HK-2 (cell line): ENCODE results near the gene ADORA1.

Source experiments
- DNase-seq: peaks from one replicate; pipeline ENCODE4 v3.0.0-alpha.2; 2018; ENCODE audit not compliant: unreplicated experiment

The ADORA1 gene

GRCh38 chr1:203140743-203141520 lies 13.4 kb downstream of the ADORA1 start:
- no peak for DNase-seq

GRCh38 chr1:203142124-203142523 lies 14.6 kb downstream of the ADORA1 start:
- DNase-seq = no peak

GRCh38 chr1:203142684-203143408 lies 15.3 kb downstream of the ADORA1 start:
- no peak for DNase-seq

GRCh38 chr1:203143641-203144040 lies 16.1 kb downstream of the ADORA1 start:
- no peak for DNase-seq

GRCh38 chr1:203144661-203145060 lies 17.1 kb downstream of the ADORA1 start:
- DNase-seq = peak; percentile 59

- no peak for DNase-seq
These were observed 18.0 kb downstream of the ADORA1 start for GRCh38 chr1:203145321-203146041.

GRCh38 chr1:203146042-203146369 lies 18.5 kb downstream of the ADORA1 start:
- DNase-seq = no peak

- no peak for DNase-seq
These were observed 19.0 kb downstream of the ADORA1 start for GRCh38 chr1:203146537-203146936.

GRCh38 chr1:203147376-203147775 lies 19.9 kb downstream of the ADORA1 start:
- no peak for DNase-seq

- DNase-seq = no peak
These were observed 20.6 kb downstream of the ADORA1 start for GRCh38 chr1:203148127-203148526.

- no peak for DNase-seq
These were observed 21.1 kb downstream of the ADORA1 start for GRCh38 chr1:203148579-203148978.

GRCh38 chr1:203149188-203149840 lies 21.8 kb downstream of the ADORA1 start:
- no peak for DNase-seq

GRCh38 chr1:203150511-203151297 lies 23.2 kb downstream of the ADORA1 start:
- DNase-seq = no peak

GRCh38 chr1:203151362-203152157 lies 24.0 kb downstream of the ADORA1 start:
- peak; percentile 72 for DNase-seq

GRCh38 chr1:203152158-203153034 lies 24.9 kb downstream of the ADORA1 start:
- DNase-seq = peak; percentile 87

GRCh38 chr1:203153051-203153988 lies 25.8 kb downstream of the ADORA1 start:
- peak; percentile 63 for DNase-seq

GRCh38 chr1:203153989-203154821 lies 26.7 kb downstream of the ADORA1 start:
- peak; percentile 56 for DNase-seq
